ENCODE data around the gene ECHDC1.

ECHDC1 gene

GRCh38 chr6:127249621-127250020 lies 93.8 kb downstream of the ECHDC1 start:
- no peak for DNase-seq (ENCODE audit: low spot score)
- TF ChIP-seq CTCF (IDR thresholded peaks at IDR 0.05) = no peak
- Histone ChIP-seq H3K4me3 (no peak overlapping the region), H3K27ac (no peak overlapping the region)

GRCh38 chr6:127247114-127248096 lies 96.0 kb downstream of the ECHDC1 start:
- Histone ChIP-seq H3K27ac (no peak overlapping the region), H3K4me3 (no peak overlapping the region)
- no peak for DNase-seq (ENCODE audit: low spot score)
- TF ChIP-seq CTCF (IDR thresholded peaks at IDR 0.05) = no peak

GRCh38 chr6:127243501-127243900 lies 99.9 kb downstream of the ECHDC1 start:
- no peak for DNase-seq (ENCODE audit: low spot score)
- H3K27ac ChIP-seq = no peak overlapping the region
- no peak overlapping the region for H3K4me3 ChIP-seq
- no peak for TF ChIP-seq CTCF (IDR thresholded peaks at IDR 0.05)
